ENCODE data around the gene ASB13.

- TF ChIP-seq, protein P1, sequence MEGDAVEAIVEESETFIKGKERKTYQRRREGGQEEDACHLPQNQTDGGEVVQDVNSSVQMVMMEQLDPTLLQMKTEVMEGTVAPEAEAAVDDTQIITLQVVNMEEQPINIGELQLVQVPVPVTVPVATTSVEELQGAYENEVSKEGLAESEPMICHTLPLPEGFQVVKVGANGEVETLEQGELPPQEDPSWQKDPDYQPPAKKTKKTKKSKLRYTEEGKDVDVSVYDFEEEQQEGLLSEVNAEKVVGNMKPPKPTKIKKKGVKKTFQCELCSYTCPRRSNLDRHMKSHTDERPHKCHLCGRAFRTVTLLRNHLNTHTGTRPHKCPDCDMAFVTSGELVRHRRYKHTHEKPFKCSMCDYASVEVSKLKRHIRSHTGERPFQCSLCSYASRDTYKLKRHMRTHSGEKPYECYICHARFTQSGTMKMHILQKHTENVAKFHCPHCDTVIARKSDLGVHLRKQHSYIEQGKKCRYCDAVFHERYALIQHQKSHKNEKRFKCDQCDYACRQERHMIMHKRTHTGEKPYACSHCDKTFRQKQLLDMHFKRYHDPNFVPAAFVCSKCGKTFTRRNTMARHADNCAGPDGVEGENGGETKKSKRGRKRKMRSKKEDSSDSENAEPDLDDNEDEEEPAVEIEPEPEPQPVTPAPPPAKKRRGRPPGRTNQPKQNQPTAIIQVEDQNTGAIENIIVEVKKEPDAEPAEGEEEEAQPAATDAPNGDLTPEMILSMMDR (IDR thresholded peaks at IDR 0.05; ENCODE audit: low read depth, low read length) = no peak
- TF ChIP-seq POLR2A (IDR thresholded peaks at IDR 0.05; ENCODE audit: extremely low read depth, insufficient read length) (no peak), MYC (IDR thresholded peaks at IDR 0.05; ENCODE audit: low read depth, low read length) (no peak)
- TF ChIP-seq, protein P2, sequence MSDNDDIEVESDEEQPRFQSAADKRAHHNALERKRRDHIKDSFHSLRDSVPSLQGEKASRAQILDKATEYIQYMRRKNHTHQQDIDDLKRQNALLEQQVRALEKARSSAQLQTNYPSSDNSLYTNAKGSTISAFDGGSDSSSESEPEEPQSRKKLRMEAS (IDR thresholded peaks at IDR 0.05; ENCODE audit: low read depth, low read length) = no peak
These were observed 46.1 kb downstream of the ASB13 start for GRCh38 chr10:5620223-5620721.

All from NB4 (cell line).